DND-41 (cell line): ENCODE results near the gene USP10.
A peak's percentile ranks its signal among the peaks of the same experiment; 100 is the strongest.
"Not testable (repeated sequence)": the region's sequence is repeated elsewhere in the genome, so short reads cannot be mapped to it uniquely, and the experiment has no call there.

Experiments
- ATAC-seq: fragments of 200-7000 bp; cut with Tn5 transposase; 3 replicates; pipeline ENCODE4 v1.9.1; 2021; ENCODE audit warnings: low read depth; ENCODE audit not compliant: insufficient read depth
- DNase-seq: peaks from one replicate; pipeline ENCODE4 v3.0.0-alpha.2; 2020
- H2AFZ ChIP-seq: 2 replicates; pipeline ENCODE4 v1.6.0; 2012; ENCODE audit warnings: low read depth, low read length
- H3K27ac ChIP-seq: 2 replicates; pipeline ENCODE4 v1.5.1; 2012; ENCODE audit warnings: low read length, inconsistent platforms
- H3K27me3 ChIP-seq: fragments of 200-600 bp; sonication (generic); 2 replicates; pipeline ENCODE4 v1.6.0; 2012; ENCODE audit warnings: low read length, mild to moderate bottlenecking, inconsistent platforms; ENCODE audit not compliant: insufficient read depth, poor library complexity
- H3K36me3 ChIP-seq: 2 replicates; pipeline ENCODE4 v1.5.1; 2012; ENCODE audit warnings: low read length, inconsistent platforms; ENCODE audit not compliant: insufficient read depth
- H3K4me1 ChIP-seq: 2 replicates; pipeline ENCODE4 v1.5.1; 2012; ENCODE audit warnings: mild to moderate bottlenecking, low read length; ENCODE audit not compliant: insufficient read depth
- H3K4me2 ChIP-seq: 2 replicates; pipeline ENCODE4 v1.6.0; 2012; ENCODE audit warnings: mild to moderate bottlenecking, moderate library complexity, low read length, inconsistent platforms; ENCODE audit not compliant: insufficient read depth
- H3K4me3 ChIP-seq, 2 experiments: fragments of 200-600 bp in 1 of 2; shearing (Covaris generic) in 1 of 2; 2 replicates each; pipeline ENCODE4 v1.5.1; 2012 to 2016; ENCODE audit warnings: inconsistent platforms in 2 of 2, low read length in 2 of 2, mild to moderate bottlenecking in 2 of 2, low read depth in 1 of 2, moderate library complexity in 1 of 2
- H3K79me2 ChIP-seq: 2 replicates; pipeline ENCODE4 v1.6.0; 2012; ENCODE audit warnings: low read length, inconsistent platforms; ENCODE audit not compliant: insufficient read depth
- H3K9ac ChIP-seq: 2 replicates; pipeline ENCODE4 v1.6.0; 2012; ENCODE audit warnings: low read depth, mild to moderate bottlenecking, inconsistent platforms, low read length, moderate library complexity
- H3K9me3 ChIP-seq: 2 replicates; pipeline ENCODE4 v1.5.1; 2012; ENCODE audit warnings: low read length, moderate library complexity, mild to moderate bottlenecking, inconsistent platforms; ENCODE audit not compliant: insufficient read depth, severe bottlenecking
- H4K20me1 ChIP-seq: 2 replicates; pipeline ENCODE4 v1.6.0; 2012; ENCODE audit warnings: low read length; ENCODE audit not compliant: insufficient read depth
- CTCF ChIP-seq: IDR thresholded peaks from 2 replicates; pipeline ENCODE4 v1.5.1; 2012; ENCODE audit warnings: borderline replicate concordance, low read length, moderate library complexity, mild to moderate bottlenecking; ENCODE audit not compliant: poor library complexity, severe bottlenecking; ENCODE audit errors: extremely low read depth
- EZH2 ChIP-seq: IDR thresholded peaks from 3 replicates; pipeline ENCODE4 v1.6.1; 2012; ENCODE audit warnings: borderline replicate concordance, low read depth, mild to moderate bottlenecking, moderate library complexity, low read length, inconsistent platforms; ENCODE audit not compliant: severe bottlenecking

USP10 gene

GRCh38 chr16:84746231-84746630 is 46.4 kb downstream of the USP10 start:
- Histone ChIP-seq H3K4me1 (no peaks in the 10 kb centered on the region), H3K27me3 (no peaks in the 10 kb centered on the region), H2AFZ (no peak overlapping the region), H3K27ac (no peak overlapping the region), H3K36me3 (peaks cover 61% of the 10 kb centered on the region), H3K9ac (no peak overlapping the region), H4K20me1 (peaks cover 59% of the 10 kb centered on the region), H3K9me3 (no peaks in the 10 kb centered on the region), H3K4me2 (no peak overlapping the region), H3K79me2 (peaks cover 80% of the 10 kb centered on the region), H3K4me3 (no peak overlapping the region)
- DNase-seq (no peak), ATAC-seq (no peak)
- TF ChIP-seq EZH2, result no peak

- H3K36me3 ChIP-seq, result peaks cover 56% of the 10 kb centered on the region
- ATAC-seq, result no peak
Measured at GRCh38 chr16:84746875-84747274, 47.1 kb downstream of the USP10 start.

GRCh38 chr16:84748247-84748646 is 48.4 kb downstream of the USP10 start:
- H3K36me3 ChIP-seq, result peaks cover 46% of the 10 kb centered on the region
- not testable (repeated sequence) for ATAC-seq, H3K9me3 ChIP-seq, H3K27ac ChIP-seq, H3K4me3 ChIP-seq, H3K27me3 ChIP-seq, H3K4me1 ChIP-seq, DNase-seq, H3K4me2 ChIP-seq, H2AFZ ChIP-seq, H3K9ac ChIP-seq
- peaks cover 47% of the 10 kb centered on the region for H4K20me1 ChIP-seq
- H3K79me2 ChIP-seq, result peaks cover 69% of the 10 kb centered on the region

More at GRCh38 chr16:84746875-84747274, 47.1 kb downstream of the USP10 start:
- no peaks in the 10 kb centered on the region for H3K9me3 ChIP-seq
- no peak for DNase-seq
- no peak overlapping the region for H2AFZ ChIP-seq
- no peak overlapping the region for H3K4me3 ChIP-seq
- H3K9ac ChIP-seq, result no peak overlapping the region
- peaks cover 59% of the 10 kb centered on the region for H4K20me1 ChIP-seq
- no peaks in the 10 kb centered on the region for H3K27me3 ChIP-seq
- no peak overlapping the region for H3K27ac ChIP-seq
- TF ChIP-seq EZH2 (no peak), CTCF (peak; percentile 39)
- H3K79me2 ChIP-seq, result peaks cover 75% of the 10 kb centered on the region
- H3K4me2 ChIP-seq, result no peak overlapping the region
- no peaks in the 10 kb centered on the region for H3K4me1 ChIP-seq

- H4K20me1 ChIP-seq, result peaks cover 50% of the 10 kb centered on the region
- H3K79me2 ChIP-seq, result peaks cover 68% of the 10 kb centered on the region
Measured at GRCh38 chr16:84749072-84749471, 49.3 kb downstream of the USP10 start.

More at GRCh38 chr16:84749072-84749471, 49.3 kb downstream of the USP10 start:
- TF ChIP-seq EZH2, result no peak
- TF ChIP-seq CTCF, result no peak
- Histone ChIP-seq H3K27me3 (no peaks in the 10 kb centered on the region), H3K9ac (no peak overlapping the region), H3K27ac (no peak overlapping the region), H3K4me3 (no peak overlapping the region), H3K9me3 (no peaks in the 10 kb centered on the region), H3K4me1 (no peaks in the 10 kb centered on the region), H3K4me2 (no peak overlapping the region), H3K36me3 (peaks cover 46% of the 10 kb centered on the region), H2AFZ (no peak overlapping the region)
- ATAC-seq (no peak), DNase-seq (no peak)
